Thyroid gland (tissue), 4 donors: Measurements from ENCODE around the gene DGKQ. TPM values are rescaled to one million over a fixed set of nuclear protein-coding genes. Genes with fewer than 3 reads are reported as not detected.
"Not testable (repeated sequence)": the region's sequence is repeated elsewhere in the genome, so short reads cannot be mapped to it uniquely, and the experiment has no call there.

Experiments used
- DNase-seq, 2 donors: peaks; one replicate each; pipeline ENCODE4 v3.0.0-alpha.2; 2019
- H3K27ac ChIP-seq, 3 donors: fragments of 200-600 bp; sonication (generic); 1 replicate in 2 of 3; 2 replicates in 1 of 3; pipeline ENCODE4 v1.5.1; 2016 to 2019; ENCODE audit warnings: mild to moderate bottlenecking in 1 of 3, moderate library complexity in 1 of 3
- H3K27me3 ChIP-seq: fragments of 200-600 bp; sonication (generic); one replicate; pipeline ENCODE4 v1.5.1; 2019
- H3K36me3 ChIP-seq, 2 donors: fragments of 200-600 bp; sonication (generic); one replicate each; pipeline ENCODE4 v1.5.1; 2016 to 2019
- H3K4me1 ChIP-seq, 2 donors: fragments of 200-600 bp; sonication (generic); one replicate each; pipeline ENCODE4 v1.5.1; 2017 to 2019
- H3K4me3 ChIP-seq, 3 donors: fragments of 200-600 bp; sonication (generic); replicated peaks in 1 of 3; 1 replicate in 2 of 3; 2 replicates in 1 of 3; pipeline ENCODE4 v1.5.1; 2016; ENCODE audit warnings: mild to moderate bottlenecking in 1 of 3
- H3K9me3 ChIP-seq: fragments of 200-600 bp; sonication (generic); one replicate; pipeline ENCODE4 v1.5.1; 2017
- CTCF ChIP-seq, 6 experiments: fragments of 200-600 bp in 3 of 6; fragments of 450-650 bp in 3 of 6; sonication (generic) in 3 of 6; IDR thresholded peaks; one replicate each; pipeline ENCODE4 v1.5.1; 2016 to 2019; ENCODE audit warnings: antibody characterized with exemption in 6 of 6, mild to moderate bottlenecking in 2 of 6, inconsistent platforms in 1 of 6, moderate library complexity in 1 of 6
- POLR2A ChIP-seq, 2 donors: fragments of 450-650 bp; IDR thresholded peaks; one replicate each; pipeline ENCODE4 v1.6.1; 2017; ENCODE audit warnings: antibody characterized with exemption in 2 of 2, mild to moderate bottlenecking in 2 of 2, moderate library complexity in 1 of 2
- WGBS, 2 donors: methylation state at CpG; one replicate each; pipeline ENCODE4 v1.1.5; 2017; 5-methylcytosine and 5-hydroxymethylcytosine counted together
- intact Hi-C: fragments of 100-400 bp; cut with DNase I; formaldehyde crosslinking; loops from one replicate; pipeline ENCODE4 v1.15.1; 2023
- total RNA-seq, 4 donors: library from RNA; depleted of rRNA; stranded (reverse); fragments of >200 nt; gene quantifications; one replicate each; pipeline ENCODE4 v1.2.3, GENCODE V29; 2016

Gene DGKQ
- total RNA-seq, 4 donors from 2014 or later: 10.2 to 17.0 (median 11.6) TPM

GRCh38 chr4:1002131-1002630, 28.8 kb upstream of the DGKQ start:
- intact Hi-C loops: no loop called here
- TF ChIP-seq POLR2A (IDR thresholded peaks at IDR 0.05) (no peak), CTCF (IDR thresholded peaks at IDR 0.05) (no peak)
- H3K27me3 ChIP-seq: peaks cover 25% of the 10 kb centered on the region
- no peak overlapping the region for H3K27ac ChIP-seq
- H3K36me3 ChIP-seq: no peaks in the 10 kb centered on the region
- WGBS, 2 donors: 5% methylated on average over 4 of the region's 54 CpGs; no CpG with 5 or more reads in 1 of the 2 donors
- H3K4me3 ChIP-seq: no peak overlapping the region
- peak; percentile 48 to 50 for DNase-seq
- H3K4me1 ChIP-seq: peaks cover 10 to 31% of the 10 kb centered on the region in 2 donors
- H3K9me3 ChIP-seq: no peaks in the 10 kb centered on the region

GRCh38 chr4:1001561-1002130, 28.3 kb upstream of the DGKQ start:
- Histone ChIP-seq H3K4me3 (no peak overlapping the region), H3K27ac (no peak overlapping the region), H3K36me3 (no peaks in the 10 kb centered on the region), H3K9me3 (no peaks in the 10 kb centered on the region), H3K4me1 (peaks cover 10 to 37% of the 10 kb centered on the region in 2 donors), H3K27me3 (peaks cover 25% of the 10 kb centered on the region)
- intact Hi-C loops: no loop called here
- 0 to 16% methylated on average over 4 to 29 of the region's 48 CpGs for WGBS, 2 donors
- no peak for DNase-seq
- no peak for TF ChIP-seq POLR2A (IDR thresholded peaks at IDR 0.05)
- TF ChIP-seq CTCF (IDR thresholded peaks at IDR 0.05): no peak

GRCh38 chr4:1000686-1001260, 27.4 kb upstream of the DGKQ start:
- 50 to 74% methylated on average over 4 to 9 of the region's 15 CpGs for WGBS, 2 donors
- intact Hi-C loops: no loop called here
- Histone ChIP-seq H3K27ac (no peak overlapping the region), H3K27me3 (peaks cover 25% of the 10 kb centered on the region), H3K9me3 (no peaks in the 10 kb centered on the region), H3K36me3 (no peaks in the 10 kb centered on the region), H3K4me1 (peaks cover 10 to 38% of the 10 kb centered on the region in 2 donors), H3K4me3 (no peak overlapping the region)
- no peak for TF ChIP-seq POLR2A (IDR thresholded peaks at IDR 0.05)
- no peak for TF ChIP-seq CTCF (IDR thresholded peaks at IDR 0.05)
- DNase-seq: no peak

- Histone ChIP-seq H3K4me3 (no peak overlapping the region), H3K27me3 (peaks cover 25% of the 10 kb centered on the region), H3K27ac (no peak overlapping the region), H3K36me3 (no peaks in the 10 kb centered on the region), H3K4me1 (peaks cover 10 to 38% of the 10 kb centered on the region in 2 donors), H3K9me3 (no peaks in the 10 kb centered on the region)
- TF ChIP-seq POLR2A (IDR thresholded peaks at IDR 0.05): no peak
- no peak for TF ChIP-seq CTCF (IDR thresholded peaks at IDR 0.05)
- 51 to 57% methylated on average over 7 to 9 of the region's 18 CpGs for WGBS, 2 donors
- no peak for DNase-seq
- intact Hi-C loops: no loop called here
Measured at GRCh38 chr4:999882-1000425, 26.6 kb upstream of the DGKQ start.

GRCh38 chr4:999240-999863, 26.0 kb upstream of the DGKQ start:
- 56 to 57% methylated on average over 13 to 16 of the region's 21 CpGs for WGBS, 2 donors
- DNase-seq, H3K36me3 ChIP-seq, H3K9me3 ChIP-seq, intact Hi-C loops, H3K27ac ChIP-seq, H3K4me3 ChIP-seq: not testable (repeated sequence)
- Histone ChIP-seq H3K27me3 (peaks cover 25% of the 10 kb centered on the region), H3K4me1 (peaks cover 10 to 38% of the 10 kb centered on the region in 2 donors)
